ENCODE data around the gene PTPRG.
"Not testable (repeated sequence)": the region's sequence is repeated elsewhere in the genome, so short reads cannot be mapped to it uniquely, and the experiment has no call there.

Gene PTPRG

DNA sequence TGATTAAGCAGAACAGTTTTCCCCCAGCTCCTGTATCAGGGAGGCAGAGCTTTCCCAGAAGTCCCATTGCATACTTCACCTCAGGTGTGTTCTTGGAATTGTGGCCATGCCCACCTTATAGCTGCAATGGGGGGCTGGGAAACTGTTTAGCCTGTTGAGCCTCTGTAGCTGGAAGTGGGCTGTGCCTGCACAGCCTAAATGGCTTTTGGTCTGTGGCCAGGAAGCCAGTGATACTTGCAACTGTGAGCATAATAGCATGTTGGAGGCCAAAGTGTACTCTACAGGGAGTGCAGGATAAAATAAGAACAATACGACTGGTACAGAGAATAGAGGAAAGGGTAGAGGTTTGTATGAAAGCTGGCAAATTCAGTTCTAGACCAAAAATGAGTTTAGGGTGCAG is 248.5 kb downstream of the PTPRG start:
- no peak for DNase-seq

DNA sequence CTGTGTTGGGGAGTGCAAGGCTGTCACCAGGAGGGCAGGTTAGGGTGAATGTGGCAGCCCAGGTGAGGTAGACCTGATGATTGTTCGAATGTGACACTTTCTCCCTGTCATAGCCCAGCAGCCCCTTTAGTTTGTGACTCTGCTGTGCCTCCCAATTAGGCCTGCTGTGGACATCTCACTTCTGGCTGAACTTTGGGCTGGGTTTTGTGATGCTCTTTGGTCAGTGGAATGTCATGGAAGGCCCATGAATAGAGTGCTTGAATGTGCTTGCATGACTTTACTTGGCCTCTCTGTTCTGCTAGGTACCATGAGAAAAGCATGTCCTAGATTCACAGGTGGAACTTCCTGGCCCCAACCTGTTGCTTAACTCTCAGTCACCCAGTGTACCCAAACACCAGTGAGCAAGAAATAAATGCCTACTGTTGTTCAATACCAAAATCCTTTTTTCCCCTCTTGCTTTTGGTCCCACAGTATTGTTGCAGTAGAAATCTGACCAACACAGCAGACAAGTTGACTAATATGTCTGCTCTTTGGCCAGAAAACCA is 249.7 kb downstream of the PTPRG start:
- no peak for DNase-seq

DNA sequence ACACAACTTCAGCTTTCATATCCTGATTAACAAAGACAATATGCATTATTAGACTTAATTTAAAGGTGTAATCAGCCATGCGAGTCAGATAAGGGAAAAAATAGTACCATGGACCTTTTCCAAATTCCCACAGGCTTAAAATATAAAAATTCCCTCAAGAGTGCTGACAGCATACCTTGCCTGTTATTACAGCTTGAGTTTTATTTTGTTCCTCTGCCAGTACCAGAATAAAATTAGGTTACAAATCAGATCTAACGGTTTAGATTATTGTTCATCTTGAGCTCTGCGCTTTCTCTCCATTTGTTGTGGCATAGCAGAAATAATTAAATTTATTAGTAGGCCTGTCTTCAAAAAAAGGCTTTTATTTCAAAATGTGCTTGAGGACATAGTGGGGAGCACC is 250.3 kb downstream of the PTPRG start:
- DNase-seq = no peak

DNA sequence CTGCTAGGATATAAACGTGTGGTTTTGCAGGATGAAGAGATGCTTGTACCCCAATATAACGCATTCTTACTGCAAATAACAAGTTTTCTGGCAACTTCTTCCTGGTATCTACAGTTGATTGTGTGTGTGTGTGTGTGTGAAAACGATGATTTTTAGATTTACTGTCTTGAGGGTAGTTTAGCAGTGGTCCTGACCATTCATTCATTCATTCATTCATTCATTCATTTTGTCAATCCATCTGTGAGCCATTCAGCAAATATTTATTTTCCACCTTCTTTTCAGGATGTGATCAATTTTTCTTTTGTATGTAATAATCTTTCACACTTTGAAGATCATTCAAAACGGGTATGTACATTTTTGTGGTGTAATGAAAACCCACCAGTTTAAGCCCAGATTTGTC is 250.7 kb downstream of the PTPRG start:
- DNase-seq = no peak

GRCh38 chr3:61812517-61812916 is 251.1 kb downstream of the PTPRG start:
- DNase-seq = no peak

GRCh38 chr3:61813636-61814035 is 252.3 kb downstream of the PTPRG start:
- no peak for DNase-seq

DNA sequence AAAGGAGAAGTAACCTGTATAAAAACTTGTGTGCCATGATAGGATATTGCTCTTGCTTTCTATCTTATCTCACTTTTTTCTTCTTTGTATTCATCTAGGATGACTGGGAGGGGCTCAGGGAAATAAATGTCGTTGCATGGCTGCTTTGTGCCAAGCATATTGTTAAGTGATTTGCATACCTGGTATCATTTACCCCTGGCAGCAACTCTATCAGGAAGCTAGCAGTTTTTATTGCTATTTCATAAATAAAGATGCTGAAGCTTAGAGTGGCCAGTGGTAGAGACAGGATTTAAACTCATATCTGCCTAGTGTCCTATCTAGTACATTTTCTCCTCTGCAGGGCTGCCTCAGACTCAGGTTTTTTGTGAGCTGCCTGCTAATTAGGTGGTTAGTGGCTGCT is 253.3 kb downstream of the PTPRG start:
- DNase-seq = no peak

DNA sequence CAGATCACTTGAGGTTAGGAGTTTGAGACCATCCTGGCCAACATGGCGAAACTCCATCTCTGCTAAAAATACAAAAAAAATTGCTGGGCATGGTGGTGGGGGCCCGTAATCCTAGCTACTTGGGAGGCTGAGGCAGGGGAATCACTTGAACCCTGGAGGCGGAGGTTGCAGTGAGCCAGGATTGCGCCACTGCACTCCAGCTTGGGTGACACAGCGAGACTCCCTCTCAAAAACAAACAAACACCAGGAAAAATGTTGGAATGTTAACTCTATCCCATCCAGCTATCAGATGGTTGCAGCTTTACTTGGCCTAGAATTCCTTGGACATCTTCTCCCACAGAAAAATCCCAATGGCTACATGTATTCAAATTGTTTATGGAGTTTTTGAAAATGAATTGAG is 254.9 kb downstream of the PTPRG start:
- not testable (repeated sequence) for DNase-seq

DNA sequence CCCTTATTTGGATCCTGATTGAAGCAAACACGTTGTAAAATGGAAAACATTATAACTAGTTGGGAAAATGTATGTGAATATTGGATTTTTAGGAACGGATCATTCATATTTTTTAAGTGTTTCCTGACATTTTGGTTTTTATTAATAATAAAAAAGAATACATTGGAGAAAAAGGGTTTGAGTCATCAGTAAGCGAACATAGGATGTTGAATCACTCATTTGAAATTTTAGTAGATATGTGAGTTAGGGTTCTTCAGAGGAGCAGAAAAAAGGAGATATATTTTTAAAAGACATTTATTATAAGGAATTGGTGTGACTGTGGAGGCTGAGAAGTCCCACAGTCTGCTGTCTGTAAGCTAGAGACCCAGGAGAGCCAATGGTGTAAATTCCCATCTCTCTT is 258.5 kb downstream of the PTPRG start:
- DNase-seq = no peak

DNA sequence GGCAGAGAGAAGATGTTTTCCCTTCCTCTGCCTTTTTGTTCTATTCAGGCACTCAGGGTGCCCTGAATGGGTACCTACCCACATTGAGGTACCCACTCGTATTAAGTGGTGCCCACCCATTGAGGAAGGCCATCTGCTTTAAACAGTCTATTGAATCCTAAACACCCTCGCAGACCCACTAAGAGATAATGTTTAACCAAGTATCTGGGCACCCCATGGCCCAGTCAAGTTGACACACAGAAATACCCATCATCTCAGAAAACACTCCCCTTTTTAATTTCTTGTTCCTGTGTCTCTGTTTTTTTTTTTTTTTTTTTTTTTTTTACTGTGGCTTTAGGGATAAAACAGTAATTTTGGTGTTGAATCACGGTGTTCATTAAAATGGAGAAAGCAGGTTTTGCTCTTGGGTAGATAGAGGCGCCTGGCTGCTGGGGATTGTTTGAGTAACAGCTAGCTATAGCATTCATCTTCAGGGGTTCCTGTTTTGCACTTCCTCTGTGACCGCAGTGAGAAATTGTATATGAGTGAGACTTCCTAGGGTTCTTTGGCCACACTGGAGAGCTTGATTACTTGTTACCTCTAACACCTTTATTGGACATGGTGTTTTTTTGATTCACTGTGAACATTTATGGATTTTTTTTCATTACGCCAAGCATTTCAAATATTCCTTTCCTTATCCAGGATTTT is 259.1 kb downstream of the PTPRG start:
- no peak for DNase-seq

DNA sequence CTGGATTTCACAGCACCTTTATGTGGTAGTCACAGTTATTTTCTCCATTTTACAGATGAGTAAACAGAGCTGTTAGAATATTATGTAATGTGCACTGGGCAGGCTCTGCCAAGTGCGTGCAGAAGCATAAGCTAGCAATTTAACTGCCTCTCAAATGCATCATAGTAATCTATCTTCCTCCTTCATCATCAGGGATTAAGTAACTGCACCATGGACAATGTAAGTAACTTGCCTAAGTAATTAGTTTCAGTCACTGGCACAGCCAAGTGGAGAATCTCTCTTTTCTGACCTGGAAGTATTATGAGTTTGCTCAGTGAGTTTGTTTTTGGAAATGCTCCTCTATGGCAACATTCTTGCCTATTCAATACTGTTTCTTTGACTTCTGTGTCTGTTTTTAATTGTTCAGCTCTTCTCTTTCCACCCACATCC is 260.5 kb downstream of the PTPRG start:
- no peak for DNase-seq

DNA sequence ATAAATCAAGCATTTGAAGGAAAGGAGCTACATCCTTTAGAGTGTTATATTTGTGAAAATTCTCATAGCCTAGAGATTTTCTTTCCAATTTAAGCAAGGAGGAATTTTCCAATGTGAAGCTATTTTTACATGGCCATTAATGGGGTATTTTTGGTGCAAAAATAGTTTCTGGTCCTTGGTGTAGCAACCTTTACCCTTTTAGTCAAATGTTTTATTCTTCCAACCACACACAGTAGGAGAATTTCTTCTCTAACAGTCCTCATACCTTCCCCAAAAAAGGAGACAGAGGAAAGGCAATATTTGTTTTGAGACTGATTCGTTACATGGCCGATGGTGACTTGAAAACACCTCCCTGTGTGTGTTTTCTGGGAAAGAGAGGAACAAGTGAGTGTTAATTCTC is 261.2 kb downstream of the PTPRG start:
- no peak for DNase-seq

DNA sequence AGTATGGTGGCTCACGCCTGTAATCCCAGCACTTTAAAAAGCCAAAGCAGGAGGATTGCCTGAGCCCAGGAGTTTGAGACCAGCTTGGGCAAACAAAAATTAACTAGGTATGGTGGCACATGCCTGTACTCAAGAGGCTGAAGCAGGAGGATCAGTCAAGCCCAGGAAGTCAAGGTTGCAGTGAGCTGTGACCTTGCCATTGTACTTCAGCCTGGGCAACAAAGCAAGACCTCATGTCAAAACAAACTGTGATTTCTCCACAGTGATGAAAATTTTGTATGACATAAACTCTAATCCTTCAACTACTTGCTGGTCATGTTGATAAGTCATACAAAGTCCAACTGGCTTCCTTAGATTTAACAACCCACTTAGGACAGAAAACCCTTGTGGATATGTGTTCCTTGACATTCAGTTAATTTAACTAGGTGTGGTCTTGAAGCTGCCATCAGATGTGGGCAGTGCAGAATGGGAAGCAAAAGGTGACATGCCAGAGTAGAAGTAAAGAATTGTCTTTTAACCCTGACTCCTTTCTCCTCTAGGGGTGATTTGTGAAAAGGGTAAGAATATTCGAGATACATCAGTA is 263.3 kb downstream of the PTPRG start:
- DNase-seq = no peak

DNA sequence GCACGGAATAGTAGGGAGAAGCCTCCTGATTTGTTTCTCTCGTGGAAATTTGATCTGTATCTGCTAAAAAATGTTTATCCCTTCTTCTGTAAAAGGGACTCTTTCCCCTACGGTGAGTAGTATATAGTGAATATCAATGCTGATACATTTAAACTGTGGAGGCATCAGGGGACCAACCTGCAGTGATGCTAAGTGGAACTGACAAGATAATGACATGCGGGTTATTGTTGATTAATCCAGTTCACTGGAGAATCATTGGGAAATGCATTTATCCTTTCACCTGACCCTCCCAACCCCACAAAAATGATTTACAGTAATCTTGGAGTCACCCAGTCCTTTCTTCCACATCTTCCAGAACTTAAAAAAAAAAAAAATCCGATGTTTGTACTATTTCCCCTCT is 264.8 kb downstream of the PTPRG start:
- DNase-seq = no peak

DNA sequence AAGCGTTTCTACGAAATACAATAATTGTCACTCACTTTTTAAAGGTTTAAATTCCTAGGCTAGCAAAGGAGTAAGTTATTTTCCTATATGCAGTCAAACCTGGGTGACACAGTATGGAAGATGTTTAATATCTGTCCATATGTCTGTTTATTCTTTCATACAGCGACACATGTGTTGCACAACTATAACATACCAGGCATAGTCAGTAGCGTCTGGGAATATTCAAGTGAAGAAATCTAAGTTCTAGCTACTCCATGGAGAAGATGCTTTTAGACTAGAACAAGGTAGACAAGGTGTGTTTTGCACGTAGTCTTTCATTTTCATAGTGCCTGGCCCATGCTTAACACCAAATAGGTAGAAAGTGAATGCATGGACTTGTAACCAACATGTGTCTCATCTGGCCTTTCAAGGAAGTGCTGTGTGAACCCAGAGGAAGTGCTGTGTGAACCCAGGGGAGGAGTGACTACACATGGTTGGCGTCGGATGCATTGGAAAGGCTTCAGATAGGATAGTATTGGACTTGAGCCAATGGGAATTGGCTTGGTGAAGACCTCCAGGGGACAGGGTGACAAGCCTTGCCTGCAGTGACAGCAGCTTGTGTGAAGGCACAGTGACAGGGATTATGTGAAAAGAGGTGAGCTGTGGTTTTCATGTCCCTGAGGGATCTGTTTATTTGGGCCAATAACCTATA is 267.0 kb downstream of the PTPRG start:
- no peak for DNase-seq

GRCh38 chr3:61828880-61829721 is 267.7 kb downstream of the PTPRG start:
- DNase-seq = no peak

- DNase-seq = no peak
Measured at GRCh38 chr3:61829722-61830350, 268.5 kb downstream of the PTPRG start.

GRCh38 chr3:61831973-61832372 is 270.6 kb downstream of the PTPRG start:
- no peak for DNase-seq

DNA sequence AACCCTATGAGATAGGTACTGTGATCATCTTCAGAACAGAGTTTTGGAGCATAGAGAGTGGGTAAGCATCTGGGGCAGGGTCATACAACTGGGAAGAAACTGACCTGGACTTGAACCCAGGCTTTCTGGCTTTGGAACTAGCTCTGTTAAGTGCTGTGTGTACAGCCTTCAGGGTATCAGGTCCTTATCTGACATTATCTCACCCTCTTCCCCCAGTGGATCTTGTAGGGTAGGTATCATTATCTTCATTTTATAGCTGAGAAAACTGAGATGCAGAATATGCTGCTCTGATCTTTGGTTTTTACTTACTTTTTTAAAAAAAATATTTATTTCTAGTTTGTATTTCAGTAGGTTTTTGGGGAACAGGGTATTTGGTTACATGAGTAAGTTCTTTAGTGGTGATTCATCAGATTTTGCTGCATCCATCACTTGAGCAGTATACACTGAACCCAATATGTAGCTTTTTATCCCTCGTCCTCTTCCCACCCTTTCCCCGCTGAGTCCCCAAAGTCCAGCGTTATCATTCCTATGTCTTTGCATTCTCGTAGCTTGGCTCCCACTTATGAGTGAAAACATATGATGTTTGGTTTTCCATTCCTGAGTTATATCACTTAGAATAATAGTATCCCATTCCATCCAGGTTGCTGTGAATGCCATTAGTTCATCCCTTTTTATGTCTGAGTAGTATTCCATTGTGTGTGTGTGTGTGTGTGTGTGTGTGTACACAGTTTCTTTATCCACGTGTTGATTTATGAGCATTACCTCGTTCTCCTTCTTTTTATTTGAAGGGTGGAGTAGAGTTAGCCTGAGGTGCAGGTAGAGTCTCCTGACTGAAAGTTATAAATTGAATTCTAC is 271.2 kb downstream of the PTPRG start:
- no peak for DNase-seq

DNA sequence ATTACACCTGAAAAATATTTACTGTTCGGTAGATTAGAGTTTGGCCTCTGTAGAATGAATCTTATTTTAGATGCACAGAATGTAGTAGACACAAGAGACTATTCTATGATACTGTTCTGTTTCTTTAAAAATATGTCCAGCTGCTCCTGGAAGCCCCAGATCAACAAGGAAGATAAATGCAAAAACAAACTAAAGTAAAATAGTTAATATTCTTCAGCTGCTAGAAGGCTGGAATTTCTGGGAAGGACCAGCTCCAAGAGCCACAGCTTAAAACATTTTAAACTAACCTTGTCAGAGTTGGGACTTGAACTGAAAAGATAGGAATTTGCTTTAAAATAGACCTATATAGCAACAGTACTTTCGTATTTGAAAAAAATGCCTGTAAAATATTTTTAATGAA is 277.9 kb downstream of the PTPRG start:
- DNase-seq = no peak

GRCh38 chr3:61841111-61841845 is 279.9 kb downstream of the PTPRG start:
- no peak for DNase-seq

All from activated CD4-positive, alpha-beta T cell treated with anti-CD3 and anti-CD28 coated beads, Interleukin-2, amount 50 U/mL, for 48 hours (primary cell).